GM23338 (cell line): ENCODE data around the gene MRE11. TPM values are rescaled to one million over a fixed set of nuclear protein-coding genes. Genes with fewer than 3 reads are reported as not detected.

Experiments
- ATAC-seq: fragments of 200-7000 bp; cut with Tn5 transposase; 3 replicates; pipeline ENCODE4 v1.9.1; 2020
- DNase-seq: peaks from one replicate; pipeline ENCODE4 v3.0.0-alpha.2; 2015; ENCODE audit warnings: low spot score
- H2AFZ ChIP-seq: fragments of 200-600 bp; sonication (generic); 2 replicates; pipeline ENCODE4 v1.8.0; 2016; ENCODE audit warnings: antibody characterized with exemption, mild to moderate bottlenecking, moderate library complexity
- H3F3A ChIP-seq: fragments of 200-600 bp; sonication (generic); replicated peaks from 2 replicates; pipeline ENCODE4 v1.8.0; 2017; ENCODE audit warnings: antibody characterized with exemption, mixed run types, low read depth
- H3K27ac ChIP-seq: fragments of 200-600 bp; sonication (generic); 2 replicates; pipeline ENCODE4 v1.6.1; 2016; ENCODE audit warnings: low read depth
- H3K27me3 ChIP-seq: fragments of 200-600 bp; sonication (generic); 2 replicates; pipeline ENCODE4 v1.8.0; 2016; ENCODE audit warnings: mild to moderate bottlenecking, mixed run types, moderate library complexity; ENCODE audit not compliant: insufficient read depth
- H3K36me3 ChIP-seq: fragments of 200-600 bp; sonication (generic); 2 replicates; pipeline ENCODE4 v1.8.0; 2016; ENCODE audit warnings: mild to moderate bottlenecking; ENCODE audit not compliant: insufficient read depth
- H3K4me1 ChIP-seq: fragments of 200-600 bp; sonication (generic); 2 replicates; pipeline ENCODE4 v1.8.0; 2016; ENCODE audit warnings: mild to moderate bottlenecking, moderate library complexity; ENCODE audit not compliant: insufficient read depth
- H3K4me2 ChIP-seq: fragments of 200-600 bp; sonication (generic); 2 replicates; pipeline ENCODE4 v1.7.1; 2017; ENCODE audit warnings: mixed run types
- H3K4me3 ChIP-seq: fragments of 200-600 bp; sonication (generic); 2 replicates; pipeline ENCODE4 v1.6.1; 2016; ENCODE audit warnings: mixed run types
- H3K79me2 ChIP-seq: fragments of 200-600 bp; sonication (generic); replicated peaks from 2 replicates; pipeline ENCODE4 v1.8.0; 2017; ENCODE audit warnings: mild to moderate bottlenecking; ENCODE audit not compliant: insufficient read depth
- H3K9me2 ChIP-seq: fragments of 200-600 bp; sonication (generic); 2 replicates; pipeline ENCODE4 v1.8.0; 2017; ENCODE audit not compliant: insufficient read depth
- H4K20me1 ChIP-seq: fragments of 200-600 bp; sonication (generic); replicated peaks from 2 replicates; pipeline ENCODE4 v1.8.0; 2017; ENCODE audit warnings: mild to moderate bottlenecking; ENCODE audit not compliant: insufficient read depth
- H3K27ac Mint-ChIP-seq: 2 replicates; pipeline ENCODE4 v1.8.0; 2020; ENCODE audit warnings: inconsistent platforms, mild to moderate bottlenecking, moderate library complexity, mixed read lengths
- H3K27me3 Mint-ChIP-seq: 3 replicates; pipeline ENCODE4 v1.8.0; 2022; ENCODE audit warnings: low read depth, mild to moderate bottlenecking, moderate library complexity, mixed read lengths, inconsistent platforms; ENCODE audit not compliant: insufficient read depth, poor library complexity
- H3K36me3 Mint-ChIP-seq: 3 replicates; pipeline ENCODE4 v1.8.0; 2021; ENCODE audit warnings: low read depth, mild to moderate bottlenecking, inconsistent platforms, moderate library complexity, mixed read lengths
- H3K4me1 Mint-ChIP-seq: 3 replicates; pipeline ENCODE4 v1.8.0; 2020; ENCODE audit warnings: mild to moderate bottlenecking, inconsistent platforms, mixed read lengths
- H3K4me3 Mint-ChIP-seq: 3 replicates; pipeline ENCODE4 v1.8.0; 2021; ENCODE audit warnings: moderate library complexity, mild to moderate bottlenecking, inconsistent platforms, mixed read lengths
- H3K9me3 Mint-ChIP-seq: 3 replicates; pipeline ENCODE4 v1.8.0; 2020; ENCODE audit warnings: moderate library complexity, mild to moderate bottlenecking, inconsistent platforms, mixed read lengths
- CREB1 ChIP-seq: fragments of 250-450 bp; sonication (Bioruptor Pico); IDR thresholded peaks from 2 replicates; pipeline ENCODE4 v1.5.0; 2020; ENCODE audit warnings: low read depth, mild to moderate bottlenecking, moderate library complexity
- CTCF ChIP-seq, 2 experiments: fragments of 200-600 bp in 1 of 2; sonication (generic) in 1 of 2; conservative IDR thresholded peaks; 2 replicates each; pipeline versions ENCODE4 v1.5.1 to v1.6.1; 2016 to 2017; ENCODE audit warnings: antibody characterized with exemption in 2 of 2, low read depth in 2 of 2, mild to moderate bottlenecking in 2 of 2, moderate library complexity in 1 of 2
- EZH2 ChIP-seq: fragments of 200-600 bp; sonication (generic); IDR thresholded peaks from one replicate; pipeline ENCODE4 v1.8.0; 2017; ENCODE audit warnings: antibody characterized with exemption, mild to moderate bottlenecking, low read depth; ENCODE audit not compliant: unreplicated experiment
- EZH2phosphoT487 ChIP-seq: fragments of 200-600 bp; sonication (generic); IDR thresholded peaks from one replicate; pipeline ENCODE4 v1.8.1; 2018; ENCODE audit warnings: antibody characterized with exemption; ENCODE audit not compliant: unreplicated experiment
- JUNB ChIP-seq: IDR thresholded peaks from one replicate; pipeline ENCODE4 v1.6.1; 2016; ENCODE audit warnings: antibody characterized with exemption; ENCODE audit not compliant: unreplicated experiment
- NANOG ChIP-seq: IDR thresholded peaks from 2 replicates; pipeline ENCODE4 v1.6.1; 2016; ENCODE audit warnings: antibody characterized with exemption, borderline replicate concordance
- POLR2AphosphoS5 ChIP-seq: IDR thresholded peaks from 2 replicates; pipeline ENCODE4 v1.6.1; 2016; ENCODE audit warnings: antibody characterized with exemption, low read depth
- ZNF114 ChIP-seq: fragments of 250-450 bp; sonication (Bioruptor Pico); IDR thresholded peaks from 2 replicates; pipeline ENCODE4 v1.5.0; 2020; ENCODE audit warnings: mild to moderate bottlenecking, moderate library complexity
- ZNF331 ChIP-seq: fragments of 250-450 bp; sonication (Bioruptor Pico); IDR thresholded peaks from 2 replicates; pipeline ENCODE4 v1.5.0; 2020; ENCODE audit warnings: low read depth, mild to moderate bottlenecking, moderate library complexity
- polyA plus RNA-seq: library from polyadenylated mRNA; unstranded; fragments of >200 nt; fragmentation: Nextera tagmentation; extraction: Ambion mirVana; gene quantifications from 2 replicates; pipeline ENCODE4 v1.2.1, GENCODE V29; 2016
- total RNA-seq: library from RNA; depleted of rRNA; stranded (reverse); fragments of >200 nt; shearing (Covaris generic); gene quantifications from 2 replicates; pipeline ENCODE4 v1.2.3, GENCODE V29; 2014
- TF ChIP-seq, protein P1 (sequence below): fragments of 250-450 bp; sonication (Bioruptor Pico); IDR thresholded peaks from 2 replicates; pipeline ENCODE4 v1.5.0; 2020; ENCODE audit warnings: mild to moderate bottlenecking, moderate library complexity
- TF ChIP-seq, protein P2 (sequence below): IDR thresholded peaks from 2 replicates; pipeline ENCODE4 v1.6.1; 2016; ENCODE audit warnings: antibody characterized with exemption
- TF ChIP-seq, protein P3 (sequence below): IDR thresholded peaks from one replicate; pipeline ENCODE4 v1.6.1; 2018; ENCODE audit warnings: antibody characterized with exemption; ENCODE audit not compliant: unreplicated experiment

The MRE11 gene
- total and polyA plus RNA-seq, 2 experiments from 2014 or later, result 23.3 to 38.5 TPM

DNA sequence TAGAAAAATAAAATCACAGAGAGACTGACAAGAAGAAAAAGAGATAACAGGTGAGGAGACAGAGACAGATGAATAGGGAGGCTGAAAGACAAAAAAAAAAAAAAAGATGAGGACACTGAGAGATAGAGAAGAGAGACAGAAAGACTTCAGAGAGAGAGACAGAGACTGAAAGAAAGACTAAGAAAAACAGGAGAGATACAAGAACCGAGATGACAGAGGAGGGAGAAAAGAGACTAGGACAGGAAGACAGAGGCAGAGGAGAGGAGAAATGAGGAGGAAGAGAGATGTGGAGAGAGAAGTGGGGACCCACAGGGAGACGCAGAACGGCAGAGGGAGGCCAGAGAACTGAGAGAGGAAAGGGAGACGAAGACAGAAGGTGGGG lies 93.2 kb downstream of the MRE11 start:
- no peaks in the 10 kb centered on the region for H3K36me3 ChIP-seq
- Mint-ChIP-seq H3K9me3 (peaks cover 6% of the 10 kb centered on the region; the same call in 2 of the 3 replicates), H3K27me3 (peaks cover 38% of the 10 kb centered on the region), H3K36me3 (no peaks in the 10 kb centered on the region; the same call in 2 of the 3 replicates), H3K4me1 (peaks cover 13% of the 10 kb centered on the region), H3K27ac (no peak overlapping the region), H3K4me3 (peak overlapping the region; percentile 86)
- DNase-seq, result no peak
- no peak overlapping the region for H3K27ac ChIP-seq
- no peak for ATAC-seq
- peaks cover 12% of the 10 kb centered on the region for H3K4me1 ChIP-seq
- H3K27me3 ChIP-seq, result peaks cover 39% of the 10 kb centered on the region
- TF ChIP-seq NANOG, result no peak
- TF ChIP-seq POLR2AphosphoS5, result no peak
- TF ChIP-seq, protein P1, sequence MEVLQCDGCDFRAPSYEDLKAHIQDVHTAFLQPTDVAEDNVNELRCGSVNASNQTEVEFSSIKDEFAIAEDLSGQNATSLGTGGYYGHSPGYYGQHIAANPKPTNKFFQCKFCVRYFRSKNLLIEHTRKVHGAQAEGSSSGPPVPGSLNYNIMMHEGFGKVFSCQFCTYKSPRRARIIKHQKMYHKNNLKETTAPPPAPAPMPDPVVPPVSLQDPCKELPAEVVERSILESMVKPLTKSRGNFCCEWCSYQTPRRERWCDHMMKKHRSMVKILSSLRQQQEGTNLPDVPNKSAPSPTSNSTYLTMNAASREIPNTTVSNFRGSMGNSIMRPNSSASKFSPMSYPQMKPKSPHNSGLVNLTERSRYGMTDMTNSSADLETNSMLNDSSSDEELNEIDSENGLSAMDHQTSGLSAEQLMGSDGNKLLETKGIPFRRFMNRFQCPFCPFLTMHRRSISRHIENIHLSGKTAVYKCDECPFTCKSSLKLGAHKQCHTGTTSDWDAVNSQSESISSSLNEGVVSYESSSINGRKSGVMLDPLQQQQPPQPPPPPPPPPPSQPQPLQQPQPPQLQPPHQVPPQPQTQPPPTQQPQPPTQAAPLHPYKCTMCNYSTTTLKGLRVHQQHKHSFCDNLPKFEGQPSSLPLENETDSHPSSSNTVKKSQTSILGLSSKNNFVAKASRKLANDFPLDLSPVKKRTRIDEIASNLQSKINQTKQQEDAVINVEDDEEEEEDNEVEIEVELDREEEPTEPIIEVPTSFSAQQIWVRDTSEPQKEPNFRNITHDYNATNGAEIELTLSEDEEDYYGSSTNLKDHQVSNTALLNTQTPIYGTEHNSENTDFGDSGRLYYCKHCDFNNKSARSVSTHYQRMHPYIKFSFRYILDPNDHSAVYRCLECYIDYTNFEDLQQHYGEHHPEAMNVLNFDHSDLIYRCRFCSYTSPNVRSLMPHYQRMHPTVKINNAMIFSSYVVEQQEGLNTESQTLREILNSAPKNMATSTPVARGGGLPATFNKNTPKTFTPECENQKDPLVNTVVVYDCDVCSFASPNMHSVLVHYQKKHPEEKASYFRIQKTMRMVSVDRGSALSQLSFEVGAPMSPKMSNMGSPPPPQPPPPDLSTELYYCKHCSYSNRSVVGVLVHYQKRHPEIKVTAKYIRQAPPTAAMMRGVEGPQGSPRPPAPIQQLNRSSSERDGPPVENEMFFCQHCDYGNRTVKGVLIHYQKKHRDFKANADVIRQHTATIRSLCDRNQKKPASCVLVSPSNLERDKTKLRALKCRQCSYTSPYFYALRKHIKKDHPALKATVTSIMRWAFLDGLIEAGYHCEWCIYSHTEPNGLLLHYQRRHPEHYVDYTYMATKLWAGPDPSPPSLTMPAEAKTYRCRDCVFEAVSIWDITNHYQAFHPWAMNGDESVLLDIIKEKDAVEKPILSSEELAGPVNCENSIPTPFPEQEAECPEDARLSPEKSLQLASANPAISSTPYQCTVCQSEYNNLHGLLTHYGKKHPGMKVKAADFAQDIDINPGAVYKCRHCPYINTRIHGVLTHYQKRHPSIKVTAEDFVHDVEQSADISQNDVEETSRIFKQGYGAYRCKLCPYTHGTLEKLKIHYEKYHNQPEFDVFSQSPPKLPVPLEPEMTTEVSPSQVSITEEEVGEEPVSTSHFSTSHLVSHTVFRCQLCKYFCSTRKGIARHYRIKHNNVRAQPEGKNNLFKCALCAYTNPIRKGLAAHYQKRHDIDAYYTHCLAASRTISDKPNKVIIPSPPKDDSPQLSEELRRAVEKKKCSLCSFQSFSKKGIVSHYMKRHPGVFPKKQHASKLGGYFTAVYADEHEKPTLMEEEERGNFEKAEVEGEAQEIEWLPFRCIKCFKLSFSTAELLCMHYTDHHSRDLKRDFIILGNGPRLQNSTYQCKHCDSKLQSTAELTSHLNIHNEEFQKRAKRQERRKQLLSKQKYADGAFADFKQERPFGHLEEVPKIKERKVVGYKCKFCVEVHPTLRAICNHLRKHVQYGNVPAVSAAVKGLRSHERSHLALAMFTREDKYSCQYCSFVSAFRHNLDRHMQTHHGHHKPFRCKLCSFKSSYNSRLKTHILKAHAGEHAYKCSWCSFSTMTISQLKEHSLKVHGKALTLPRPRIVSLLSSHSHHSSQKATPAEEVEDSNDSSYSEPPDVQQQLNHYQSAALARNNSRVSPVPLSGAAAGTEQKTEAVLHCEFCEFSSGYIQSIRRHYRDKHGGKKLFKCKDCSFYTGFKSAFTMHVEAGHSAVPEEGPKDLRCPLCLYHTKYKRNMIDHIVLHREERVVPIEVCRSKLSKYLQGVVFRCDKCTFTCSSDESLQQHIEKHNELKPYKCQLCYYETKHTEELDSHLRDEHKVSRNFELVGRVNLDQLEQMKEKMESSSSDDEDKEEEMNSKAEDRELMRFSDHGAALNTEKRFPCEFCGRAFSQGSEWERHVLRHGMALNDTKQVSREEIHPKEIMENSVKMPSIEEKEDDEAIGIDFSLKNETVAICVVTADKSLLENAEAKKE (CRISPR knock-in tag), result no peak
- TF ChIP-seq CREB1, result no peak
- no peak for TF ChIP-seq EZH2phosphoT487
- no peak for TF ChIP-seq JUNB
- TF ChIP-seq ZNF331 (CRISPR knock-in tag), result no peak
- TF ChIP-seq, protein P2, sequence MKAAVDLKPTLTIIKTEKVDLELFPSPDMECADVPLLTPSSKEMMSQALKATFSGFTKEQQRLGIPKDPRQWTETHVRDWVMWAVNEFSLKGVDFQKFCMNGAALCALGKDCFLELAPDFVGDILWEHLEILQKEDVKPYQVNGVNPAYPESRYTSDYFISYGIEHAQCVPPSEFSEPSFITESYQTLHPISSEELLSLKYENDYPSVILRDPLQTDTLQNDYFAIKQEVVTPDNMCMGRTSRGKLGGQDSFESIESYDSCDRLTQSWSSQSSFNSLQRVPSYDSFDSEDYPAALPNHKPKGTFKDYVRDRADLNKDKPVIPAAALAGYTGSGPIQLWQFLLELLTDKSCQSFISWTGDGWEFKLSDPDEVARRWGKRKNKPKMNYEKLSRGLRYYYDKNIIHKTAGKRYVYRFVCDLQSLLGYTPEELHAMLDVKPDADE, result no peak
- no peak for TF ChIP-seq ZNF114 (CRISPR knock-in tag)
- TF ChIP-seq, protein P3, sequence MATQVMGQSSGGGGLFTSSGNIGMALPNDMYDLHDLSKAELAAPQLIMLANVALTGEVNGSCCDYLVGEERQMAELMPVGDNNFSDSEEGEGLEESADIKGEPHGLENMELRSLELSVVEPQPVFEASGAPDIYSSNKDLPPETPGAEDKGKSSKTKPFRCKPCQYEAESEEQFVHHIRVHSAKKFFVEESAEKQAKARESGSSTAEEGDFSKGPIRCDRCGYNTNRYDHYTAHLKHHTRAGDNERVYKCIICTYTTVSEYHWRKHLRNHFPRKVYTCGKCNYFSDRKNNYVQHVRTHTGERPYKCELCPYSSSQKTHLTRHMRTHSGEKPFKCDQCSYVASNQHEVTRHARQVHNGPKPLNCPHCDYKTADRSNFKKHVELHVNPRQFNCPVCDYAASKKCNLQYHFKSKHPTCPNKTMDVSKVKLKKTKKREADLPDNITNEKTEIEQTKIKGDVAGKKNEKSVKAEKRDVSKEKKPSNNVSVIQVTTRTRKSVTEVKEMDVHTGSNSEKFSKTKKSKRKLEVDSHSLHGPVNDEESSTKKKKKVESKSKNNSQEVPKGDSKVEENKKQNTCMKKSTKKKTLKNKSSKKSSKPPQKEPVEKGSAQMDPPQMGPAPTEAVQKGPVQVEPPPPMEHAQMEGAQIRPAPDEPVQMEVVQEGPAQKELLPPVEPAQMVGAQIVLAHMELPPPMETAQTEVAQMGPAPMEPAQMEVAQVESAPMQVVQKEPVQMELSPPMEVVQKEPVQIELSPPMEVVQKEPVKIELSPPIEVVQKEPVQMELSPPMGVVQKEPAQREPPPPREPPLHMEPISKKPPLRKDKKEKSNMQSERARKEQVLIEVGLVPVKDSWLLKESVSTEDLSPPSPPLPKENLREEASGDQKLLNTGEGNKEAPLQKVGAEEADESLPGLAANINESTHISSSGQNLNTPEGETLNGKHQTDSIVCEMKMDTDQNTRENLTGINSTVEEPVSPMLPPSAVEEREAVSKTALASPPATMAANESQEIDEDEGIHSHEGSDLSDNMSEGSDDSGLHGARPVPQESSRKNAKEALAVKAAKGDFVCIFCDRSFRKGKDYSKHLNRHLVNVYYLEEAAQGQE, result no peak
- no peak for TF ChIP-seq EZH2
- no peak for TF ChIP-seq CTCF (conservative IDR thresholded peaks at IDR 0.05; ENCODE audit: low read depth in 2 of 2)
- peak overlapping the region; percentile 92 for H3K4me2 ChIP-seq
- H3F3A ChIP-seq, result no peaks in the 10 kb centered on the region
- peak overlapping the region; percentile 99 for H2AFZ ChIP-seq
- no peaks in the 10 kb centered on the region for H3K79me2 ChIP-seq
- H4K20me1 ChIP-seq, result no peaks in the 10 kb centered on the region
- H3K4me3 ChIP-seq, result peak overlapping the region; percentile 75
- H3K9me2 ChIP-seq, result 0 out of 2 replicates have a peak, but pooled peaks cover 3% of the 10 kb centered on the region
